Transverse colon (tissue), 3 donors: Measurements from ENCODE around the gene OCRL.

Experiments
- CTCF ChIP-seq, 5 experiments: fragments of 200-600 bp in 3 of 5; fragments of 450-650 bp in 2 of 5; sonication (generic) in 3 of 5; IDR thresholded peaks; 1 replicate in 2 of 5; 2 replicates in 3 of 5; pipeline ENCODE4 v1.5.1; 2016 to 2017; ENCODE audit warnings: antibody characterized with exemption in 5 of 5, inconsistent platforms in 3 of 5, mild to moderate bottlenecking in 2 of 5, moderate library complexity in 1 of 5
- EP300 ChIP-seq: sonication (generic); formaldehyde crosslinking; IDR thresholded peaks from one replicate; pipeline ENCODE4 v1.6.1; 2017; ENCODE audit warnings: antibody characterized with exemption, low read depth
- POLR2A ChIP-seq: fragments of 450-650 bp; IDR thresholded peaks from one replicate; pipeline ENCODE4 v1.6.1; 2016; ENCODE audit warnings: antibody characterized with exemption, mild to moderate bottlenecking, moderate library complexity

GRCh38 chrX:129637217-129638109 is 97.4 kb downstream of the OCRL start:
- TF ChIP-seq POLR2A (no peak), CTCF (IDR thresholded peaks at IDR 0.05) (peak; percentile 79 to 94 (median 84)), EP300 (no peak)
